PFSK-1 (cell line): ENCODE measurements around the gene TMX4.

Experiments
- FOXP2 ChIP-seq: optimal IDR thresholded peaks from 2 replicates; pipeline ENCODE3; 2011; ENCODE audit warnings: borderline replicate concordance, control low read depth, inconsistent platforms; ENCODE audit not compliant: insufficient read depth; ENCODE audit errors: extremely low read length, extremely low read depth
- POLR2AphosphoS5 ChIP-seq: IDR thresholded peaks from 2 replicates; pipeline ENCODE4 v1.6.1; 2012; ENCODE audit warnings: low read depth, mild to moderate bottlenecking, control low read depth, low read length, moderate library complexity
- SIN3A ChIP-seq: IDR thresholded peaks from 2 replicates; pipeline ENCODE4 v1.6.1; 2012; ENCODE audit warnings: mild to moderate bottlenecking, low read length, moderate library complexity, borderline replicate concordance; ENCODE audit not compliant: insufficient read depth
- TAF1 ChIP-seq: IDR thresholded peaks from 2 replicates; pipeline ENCODE4 v1.6.1; 2012; ENCODE audit warnings: low read length, control low read depth, borderline replicate concordance; ENCODE audit not compliant: insufficient read depth
- TF ChIP-seq, protein P1 (sequence below), 2 experiments: IDR thresholded peaks; 2 replicates each; pipeline versions ENCODE4 v1.6.1 to v1.8.0; 2011 to 2012; ENCODE audit warnings: low read depth in 2 of 2, low read length in 2 of 2, control low read depth in 1 of 2, inconsistent platforms in 1 of 2, mild to moderate bottlenecking in 1 of 2, moderate library complexity in 1 of 2; ENCODE audit not compliant: insufficient read depth in 1 of 2

Gene TMX4

DNA sequence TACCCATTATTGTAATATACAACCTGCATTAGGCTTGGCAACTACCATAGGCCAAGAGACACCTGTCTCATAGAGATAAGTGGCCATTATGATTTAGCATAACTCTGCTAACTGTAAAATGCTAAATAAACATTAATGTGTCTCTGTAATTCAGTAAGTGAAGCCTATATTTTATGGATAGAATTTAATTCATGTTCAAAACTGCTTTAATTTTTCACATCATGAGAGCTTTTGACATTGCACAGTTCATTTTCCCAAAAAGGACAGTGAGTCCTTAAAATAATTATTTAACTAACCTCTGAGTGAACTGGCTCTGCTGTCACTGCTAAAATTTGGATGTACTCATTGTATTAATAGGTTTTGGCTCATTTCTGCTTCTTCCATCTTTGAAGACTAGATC is 41.4 kb upstream of the TMX4 start:
- TF ChIP-seq SIN3A (no peak), FOXP2 (no peak), POLR2AphosphoS5 (no peak), TAF1 (no peak)
- TF ChIP-seq, protein P1, sequence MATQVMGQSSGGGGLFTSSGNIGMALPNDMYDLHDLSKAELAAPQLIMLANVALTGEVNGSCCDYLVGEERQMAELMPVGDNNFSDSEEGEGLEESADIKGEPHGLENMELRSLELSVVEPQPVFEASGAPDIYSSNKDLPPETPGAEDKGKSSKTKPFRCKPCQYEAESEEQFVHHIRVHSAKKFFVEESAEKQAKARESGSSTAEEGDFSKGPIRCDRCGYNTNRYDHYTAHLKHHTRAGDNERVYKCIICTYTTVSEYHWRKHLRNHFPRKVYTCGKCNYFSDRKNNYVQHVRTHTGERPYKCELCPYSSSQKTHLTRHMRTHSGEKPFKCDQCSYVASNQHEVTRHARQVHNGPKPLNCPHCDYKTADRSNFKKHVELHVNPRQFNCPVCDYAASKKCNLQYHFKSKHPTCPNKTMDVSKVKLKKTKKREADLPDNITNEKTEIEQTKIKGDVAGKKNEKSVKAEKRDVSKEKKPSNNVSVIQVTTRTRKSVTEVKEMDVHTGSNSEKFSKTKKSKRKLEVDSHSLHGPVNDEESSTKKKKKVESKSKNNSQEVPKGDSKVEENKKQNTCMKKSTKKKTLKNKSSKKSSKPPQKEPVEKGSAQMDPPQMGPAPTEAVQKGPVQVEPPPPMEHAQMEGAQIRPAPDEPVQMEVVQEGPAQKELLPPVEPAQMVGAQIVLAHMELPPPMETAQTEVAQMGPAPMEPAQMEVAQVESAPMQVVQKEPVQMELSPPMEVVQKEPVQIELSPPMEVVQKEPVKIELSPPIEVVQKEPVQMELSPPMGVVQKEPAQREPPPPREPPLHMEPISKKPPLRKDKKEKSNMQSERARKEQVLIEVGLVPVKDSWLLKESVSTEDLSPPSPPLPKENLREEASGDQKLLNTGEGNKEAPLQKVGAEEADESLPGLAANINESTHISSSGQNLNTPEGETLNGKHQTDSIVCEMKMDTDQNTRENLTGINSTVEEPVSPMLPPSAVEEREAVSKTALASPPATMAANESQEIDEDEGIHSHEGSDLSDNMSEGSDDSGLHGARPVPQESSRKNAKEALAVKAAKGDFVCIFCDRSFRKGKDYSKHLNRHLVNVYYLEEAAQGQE (IDR thresholded peaks at IDR 0.05; ENCODE audit: insufficient read depth in 1 of 2, low read depth in 2 of 2, low read length in 2 of 2), result no peak

DNA sequence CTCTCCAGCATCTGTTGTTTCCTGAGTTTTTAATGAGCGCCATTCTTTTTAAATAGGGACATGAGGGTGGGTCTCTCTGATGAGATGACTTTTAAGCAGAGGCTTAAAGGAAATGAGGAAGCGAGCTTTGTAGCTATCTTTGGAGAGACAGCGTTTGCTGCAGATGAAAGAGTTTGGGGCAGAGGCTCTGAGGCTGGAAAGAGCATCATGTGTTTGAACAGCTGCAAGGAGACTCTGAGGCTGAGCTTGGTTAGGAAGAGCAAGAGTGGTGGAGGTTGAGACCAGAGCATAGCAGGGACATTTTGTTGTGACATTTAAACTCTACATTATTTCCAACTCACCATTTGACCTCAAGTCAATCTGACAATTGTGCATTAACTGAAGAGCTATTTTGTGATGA is 38.3 kb upstream of the TMX4 start:
- TF ChIP-seq POLR2AphosphoS5 (no peak), TAF1 (no peak), SIN3A (no peak), FOXP2 (no peak)
- TF ChIP-seq, protein P1 (IDR thresholded peaks at IDR 0.05; ENCODE audit: insufficient read depth in 1 of 2, low read depth in 2 of 2, low read length in 2 of 2), result no peak

DNA sequence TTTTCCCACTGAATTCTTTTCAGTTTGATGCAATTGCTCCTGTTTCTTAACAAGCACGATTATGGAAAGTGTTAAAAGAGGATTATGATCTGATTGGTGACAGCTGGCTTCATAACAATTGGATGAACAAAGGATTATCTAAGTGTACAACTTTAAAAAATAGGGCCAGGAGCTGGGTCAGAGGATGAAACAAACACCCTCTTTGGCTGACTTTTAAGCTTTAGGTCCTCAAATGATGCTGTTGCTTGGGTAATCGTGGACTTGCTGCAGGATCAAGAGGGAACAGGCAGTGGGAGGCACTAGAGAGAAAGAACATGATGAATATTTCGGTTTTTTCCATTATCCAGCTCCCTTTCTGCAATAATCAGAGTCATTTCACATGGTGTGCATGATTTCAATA is 35.5 kb upstream of the TMX4 start:
- TF ChIP-seq POLR2AphosphoS5, result no peak
- TF ChIP-seq, protein P1 (IDR thresholded peaks at IDR 0.05; ENCODE audit: insufficient read depth in 1 of 2, low read depth in 2 of 2, low read length in 2 of 2), result no peak
- no peak for TF ChIP-seq SIN3A
- no peak for TF ChIP-seq TAF1
- TF ChIP-seq FOXP2, result no peak

DNA sequence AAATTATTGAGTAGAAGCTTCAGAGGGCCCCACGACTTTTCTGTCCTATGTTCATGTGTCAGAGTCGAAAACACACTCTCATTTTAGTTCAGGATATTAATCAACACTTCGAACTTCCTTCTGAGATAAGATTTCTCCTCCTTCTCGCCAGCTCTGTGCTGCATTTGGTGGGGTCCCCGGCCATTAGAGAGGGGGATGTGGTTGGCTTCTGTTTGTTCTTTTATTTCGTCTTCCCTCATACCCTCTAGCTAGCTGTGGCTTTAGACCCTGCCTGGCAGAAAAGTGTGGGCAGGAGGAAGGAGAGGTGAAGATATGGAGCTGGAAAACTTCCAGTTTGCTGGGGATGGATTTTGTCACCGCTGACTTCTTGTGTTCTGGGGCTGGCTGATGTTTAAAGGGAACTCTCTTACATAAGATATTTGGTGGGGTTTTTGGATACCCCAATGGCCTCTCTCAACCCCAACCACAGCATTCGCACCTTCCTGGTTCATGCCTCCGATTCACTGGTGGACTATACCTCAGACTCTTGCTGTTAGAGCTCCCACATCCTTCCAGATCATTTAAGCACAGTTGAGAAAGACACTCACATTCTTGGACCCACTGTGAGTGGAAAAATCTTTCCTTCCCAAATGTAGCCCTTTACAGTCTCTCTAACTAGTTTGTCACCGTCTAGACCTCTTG is 30.7 kb upstream of the TMX4 start:
- TF ChIP-seq, protein P1 (IDR thresholded peaks at IDR 0.05; ENCODE audit: insufficient read depth in 1 of 2, low read depth in 2 of 2, low read length in 2 of 2), result no peak
- no peak for TF ChIP-seq POLR2AphosphoS5
- no peak for TF ChIP-seq TAF1
- no peak for TF ChIP-seq SIN3A
- no peak for TF ChIP-seq FOXP2

DNA sequence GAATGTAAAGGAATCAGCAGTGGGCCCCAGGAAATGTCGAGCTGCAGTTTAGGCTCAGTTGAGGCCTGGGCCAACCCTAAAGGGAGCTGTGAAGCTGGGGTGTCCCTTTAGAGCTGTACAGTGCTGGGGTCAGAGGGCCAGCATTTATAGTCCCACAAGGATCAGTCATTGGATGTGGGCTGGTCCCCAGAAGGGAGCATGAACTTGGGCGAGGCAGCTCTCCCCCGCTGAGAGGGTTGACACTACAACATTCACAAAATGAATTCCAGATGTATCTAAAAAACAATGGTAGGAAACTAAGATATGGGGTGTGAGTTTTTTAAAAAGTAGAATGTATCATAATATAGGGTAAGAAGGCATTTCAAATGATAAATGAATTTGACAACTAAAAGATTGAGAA is 29.7 kb upstream of the TMX4 start:
- TF ChIP-seq TAF1, result no peak
- TF ChIP-seq POLR2AphosphoS5, result no peak
- TF ChIP-seq SIN3A, result no peak
- TF ChIP-seq, protein P1 (IDR thresholded peaks at IDR 0.05; ENCODE audit: insufficient read depth in 1 of 2, low read depth in 2 of 2, low read length in 2 of 2), result no peak
